ENCODE results near the gene SMG9.

The SMG9 gene

GRCh38 chr19:43760941-43761340, 6.2 kb upstream of the SMG9 start:
- TF ChIP-seq, protein P1, sequence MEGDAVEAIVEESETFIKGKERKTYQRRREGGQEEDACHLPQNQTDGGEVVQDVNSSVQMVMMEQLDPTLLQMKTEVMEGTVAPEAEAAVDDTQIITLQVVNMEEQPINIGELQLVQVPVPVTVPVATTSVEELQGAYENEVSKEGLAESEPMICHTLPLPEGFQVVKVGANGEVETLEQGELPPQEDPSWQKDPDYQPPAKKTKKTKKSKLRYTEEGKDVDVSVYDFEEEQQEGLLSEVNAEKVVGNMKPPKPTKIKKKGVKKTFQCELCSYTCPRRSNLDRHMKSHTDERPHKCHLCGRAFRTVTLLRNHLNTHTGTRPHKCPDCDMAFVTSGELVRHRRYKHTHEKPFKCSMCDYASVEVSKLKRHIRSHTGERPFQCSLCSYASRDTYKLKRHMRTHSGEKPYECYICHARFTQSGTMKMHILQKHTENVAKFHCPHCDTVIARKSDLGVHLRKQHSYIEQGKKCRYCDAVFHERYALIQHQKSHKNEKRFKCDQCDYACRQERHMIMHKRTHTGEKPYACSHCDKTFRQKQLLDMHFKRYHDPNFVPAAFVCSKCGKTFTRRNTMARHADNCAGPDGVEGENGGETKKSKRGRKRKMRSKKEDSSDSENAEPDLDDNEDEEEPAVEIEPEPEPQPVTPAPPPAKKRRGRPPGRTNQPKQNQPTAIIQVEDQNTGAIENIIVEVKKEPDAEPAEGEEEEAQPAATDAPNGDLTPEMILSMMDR (IDR thresholded peaks at IDR 0.05) = no peak

GRCh38 chr19:43759515-43759914, 4.8 kb upstream of the SMG9 start:
- TF ChIP-seq, protein P1 (IDR thresholded peaks at IDR 0.05) = no peak

DNA sequence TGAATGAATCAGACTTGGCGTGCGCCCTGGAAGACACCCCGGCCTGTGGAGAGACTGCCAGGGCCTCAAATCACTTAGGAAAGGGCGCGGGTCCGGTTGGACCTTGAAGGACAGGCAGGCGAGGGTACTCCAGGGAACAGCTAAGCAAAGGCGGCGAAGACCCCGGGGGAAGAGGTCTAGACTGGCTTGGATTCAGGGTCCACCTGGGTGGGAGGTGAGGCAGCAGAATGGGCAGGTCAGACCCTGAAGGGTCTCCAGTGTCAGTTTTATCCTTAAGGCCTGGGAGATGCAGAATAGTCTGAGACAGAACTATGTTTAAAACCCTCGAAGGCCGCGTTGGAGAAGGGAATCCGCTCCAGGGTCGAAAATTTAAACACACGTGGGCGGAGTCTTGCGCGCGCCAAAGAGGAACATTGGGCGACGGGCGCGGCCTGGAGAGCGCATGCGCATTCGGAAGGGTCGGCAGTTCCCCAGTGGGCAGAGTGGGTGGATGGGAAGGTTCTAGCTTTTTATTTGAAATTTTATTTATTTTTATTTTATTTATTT, 567 bp upstream of the SMG9 start:
- TF ChIP-seq, protein P1 (IDR thresholded peaks at IDR 0.05) = no peak

- TF ChIP-seq, protein P1 (IDR thresholded peaks at IDR 0.05) = no peak
Observed at GRCh38 chr19:43754253-43754502, 584 bp downstream of the SMG9 start.

- TF ChIP-seq, protein P1 (IDR thresholded peaks at IDR 0.05) = no peak
Observed at GRCh38 chr19:43752287-43752875, 2.4 kb downstream of the SMG9 start.

DNA sequence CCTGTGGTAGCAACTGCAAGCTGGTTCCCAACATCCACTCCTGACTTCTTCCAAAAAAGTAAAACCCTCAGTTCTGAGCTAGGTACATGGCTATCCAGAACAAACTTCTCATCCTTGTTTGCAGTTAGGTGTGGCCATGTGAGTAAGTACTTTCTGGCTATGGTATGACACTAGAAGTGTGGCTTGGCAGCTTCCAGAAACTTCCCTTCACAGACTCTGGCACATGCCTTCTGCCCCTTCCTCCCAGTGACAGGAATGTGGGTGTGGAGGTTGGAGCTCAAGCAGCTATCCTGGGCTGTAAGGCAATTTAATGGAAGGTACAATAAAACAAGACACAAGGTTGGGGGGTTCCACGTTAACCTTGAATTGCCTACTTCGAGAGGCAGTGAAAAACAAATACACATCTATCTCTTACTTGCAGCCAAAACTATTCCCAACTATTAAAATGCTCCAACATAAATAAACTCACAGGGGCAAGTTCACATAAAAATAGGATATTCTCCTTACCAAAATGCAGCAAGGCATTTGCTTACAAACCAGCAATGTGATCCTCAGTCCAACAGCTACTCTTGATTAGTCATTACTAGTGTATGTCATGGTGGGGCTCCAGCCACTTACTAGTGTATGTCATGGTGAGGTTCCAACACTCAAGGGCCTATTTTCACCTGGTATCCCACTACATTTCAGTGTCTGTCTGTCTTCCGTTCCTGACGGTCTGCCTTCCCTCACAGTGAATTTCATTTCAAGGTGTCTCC, 3.1 kb downstream of the SMG9 start:
- TF ChIP-seq, protein P1 (IDR thresholded peaks at IDR 0.05) = no peak

DNA sequence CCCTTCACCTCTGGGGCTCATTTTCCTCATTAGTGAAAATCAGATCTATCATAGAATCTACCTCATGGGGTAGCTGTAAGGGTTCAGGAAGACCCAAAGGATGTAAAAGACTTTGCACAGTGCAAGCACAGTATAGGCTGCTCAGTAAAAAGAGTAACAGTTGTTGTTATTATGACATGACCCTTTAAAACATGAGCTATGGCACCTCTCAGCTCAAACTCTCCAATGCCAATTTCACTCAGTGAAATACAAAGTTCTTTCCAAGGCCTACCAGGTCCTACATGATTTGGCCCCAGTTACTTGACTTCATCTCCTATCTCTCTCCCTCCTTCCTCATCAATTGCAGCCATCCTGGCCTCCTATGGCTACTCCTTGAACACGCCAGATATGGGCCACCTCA, 4.9 kb downstream of the SMG9 start:
- TF ChIP-seq, protein P1 (IDR thresholded peaks at IDR 0.05) = no peak
